ENCODE results near the gene LRPPRC. TPM values are rescaled to one million over a fixed set of nuclear protein-coding genes. Genes with fewer than 3 reads are reported as not detected.

The LRPPRC gene
- total RNA-seq, 4 donors from 2014 or later = 35.7 to 65.0 (median 53.2) TPM

GRCh38 chr2:43943323-43943722, 52.5 kb downstream of the LRPPRC start:
- intact Hi-C loops (cut with DNase I) = no loop called here
- H3K9me3 ChIP-seq = no peaks in the 10 kb centered on the region
- DNase-seq = no peak
- H3K27me3 ChIP-seq = no peaks in the 10 kb centered on the region
- no peak overlapping the region for H3K4me3 ChIP-seq
- 86 to 89% methylated on average over 1 of the region's 1 CpG for WGBS, 2 donors
- H3K4me1 ChIP-seq = no peaks in the 10 kb centered on the region
- H3K36me3 ChIP-seq = peaks cover 0 to 89% (median 11%) of the 10 kb centered on the region in 3 donors
- TF ChIP-seq, protein P1, sequence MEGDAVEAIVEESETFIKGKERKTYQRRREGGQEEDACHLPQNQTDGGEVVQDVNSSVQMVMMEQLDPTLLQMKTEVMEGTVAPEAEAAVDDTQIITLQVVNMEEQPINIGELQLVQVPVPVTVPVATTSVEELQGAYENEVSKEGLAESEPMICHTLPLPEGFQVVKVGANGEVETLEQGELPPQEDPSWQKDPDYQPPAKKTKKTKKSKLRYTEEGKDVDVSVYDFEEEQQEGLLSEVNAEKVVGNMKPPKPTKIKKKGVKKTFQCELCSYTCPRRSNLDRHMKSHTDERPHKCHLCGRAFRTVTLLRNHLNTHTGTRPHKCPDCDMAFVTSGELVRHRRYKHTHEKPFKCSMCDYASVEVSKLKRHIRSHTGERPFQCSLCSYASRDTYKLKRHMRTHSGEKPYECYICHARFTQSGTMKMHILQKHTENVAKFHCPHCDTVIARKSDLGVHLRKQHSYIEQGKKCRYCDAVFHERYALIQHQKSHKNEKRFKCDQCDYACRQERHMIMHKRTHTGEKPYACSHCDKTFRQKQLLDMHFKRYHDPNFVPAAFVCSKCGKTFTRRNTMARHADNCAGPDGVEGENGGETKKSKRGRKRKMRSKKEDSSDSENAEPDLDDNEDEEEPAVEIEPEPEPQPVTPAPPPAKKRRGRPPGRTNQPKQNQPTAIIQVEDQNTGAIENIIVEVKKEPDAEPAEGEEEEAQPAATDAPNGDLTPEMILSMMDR (IDR thresholded peaks at IDR 0.05) = no peak
- TF ChIP-seq POLR2A (IDR thresholded peaks at IDR 0.05) = no peak
- no peak overlapping the region for H3K27ac ChIP-seq

DNA sequence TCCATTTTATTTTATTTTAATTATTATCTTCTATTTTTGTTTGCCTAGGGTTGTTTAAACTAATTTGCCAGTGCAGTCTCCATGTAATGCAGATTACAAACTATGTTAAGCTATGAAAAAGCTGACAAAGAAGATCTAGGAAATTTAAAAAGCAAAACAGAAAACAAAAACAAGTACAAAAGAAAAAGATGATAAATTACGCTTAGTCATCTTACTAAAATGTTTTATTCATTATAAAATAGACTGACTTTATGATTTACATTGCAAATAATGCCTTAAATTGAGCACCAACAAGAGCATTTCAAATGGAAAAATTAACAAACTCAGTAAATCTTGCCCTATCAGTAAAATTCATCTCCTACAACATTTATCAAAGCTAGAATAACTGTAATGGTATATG, 52.9 kb downstream of the LRPPRC start:
- H3K4me3 ChIP-seq = no peak overlapping the region
- peaks cover 0 to 88% (median 11%) of the 10 kb centered on the region in 3 donors for H3K36me3 ChIP-seq
- DNase-seq = no peak
- H3K27me3 ChIP-seq = no peaks in the 10 kb centered on the region
- TF ChIP-seq, protein P1 (IDR thresholded peaks at IDR 0.05) = no peak
- no peak for TF ChIP-seq POLR2A (IDR thresholded peaks at IDR 0.05)
- intact Hi-C loops (cut with DNase I) = no loop called here
- no peaks in the 10 kb centered on the region for H3K9me3 ChIP-seq
- H3K27ac ChIP-seq = no peak overlapping the region
- no peaks in the 10 kb centered on the region for H3K4me1 ChIP-seq
- 96 to 100% methylated on average over 1 of the region's 1 CpG for WGBS, 2 donors

DNA sequence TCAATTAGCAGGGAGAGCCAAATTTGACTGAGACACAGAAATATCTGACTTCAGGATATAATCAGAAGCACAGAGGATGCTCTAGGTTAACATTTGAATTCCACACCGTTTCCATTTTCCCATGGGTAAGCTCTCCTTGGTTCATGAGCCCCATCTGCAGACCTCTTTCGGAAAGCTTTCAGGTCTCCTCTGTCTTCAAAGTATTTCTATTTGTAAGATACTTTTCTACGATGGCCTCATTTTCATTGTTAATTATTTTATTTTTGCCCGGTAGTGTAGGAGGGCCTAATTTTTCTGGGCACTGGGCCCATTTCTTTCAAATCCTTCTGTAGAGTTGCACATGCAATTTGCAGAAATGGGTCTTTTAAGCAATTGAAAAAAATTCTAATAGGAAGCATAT, 53.8 kb downstream of the LRPPRC start:
- WGBS, 2 donors = 61 to 72% methylated on average over 4 of the region's 4 CpGs
- Histone ChIP-seq H3K36me3 (peaks cover 0 to 88% (median 8%) of the 10 kb centered on the region in 3 donors), H3K27me3 (no peaks in the 10 kb centered on the region), H3K9me3 (no peaks in the 10 kb centered on the region), H3K4me1 (no peaks in the 10 kb centered on the region), H3K4me3 (no peak overlapping the region), H3K27ac (no peak overlapping the region)
- DNase-seq = no peak
- intact Hi-C loops (cut with DNase I) = no loop called here
- TF ChIP-seq, protein P1 (IDR thresholded peaks at IDR 0.05) = no peak
- no peak for TF ChIP-seq POLR2A (IDR thresholded peaks at IDR 0.05)

GRCh38 chr2:43941359-43941758, 54.4 kb downstream of the LRPPRC start:
- no peak overlapping the region for H3K4me3 ChIP-seq
- no peaks in the 10 kb centered on the region for H3K9me3 ChIP-seq
- peaks cover 0 to 88% (median 8%) of the 10 kb centered on the region in 3 donors for H3K36me3 ChIP-seq
- H3K4me1 ChIP-seq = no peaks in the 10 kb centered on the region
- H3K27ac ChIP-seq = no peak overlapping the region
- intact Hi-C loops (cut with DNase I) = no loop called here
- TF ChIP-seq, protein P1 (IDR thresholded peaks at IDR 0.05) = no peak
- TF ChIP-seq POLR2A (IDR thresholded peaks at IDR 0.05) = no peak
- DNase-seq = no peak
- no peaks in the 10 kb centered on the region for H3K27me3 ChIP-seq
- WGBS, 2 donors = 63 to 67% methylated on average over 3 of the region's 3 CpGs

GRCh38 chr2:43939695-43940256, 56.0 kb downstream of the LRPPRC start:
- H3K4me3 ChIP-seq = no peak overlapping the region
- H3K36me3 ChIP-seq = peaks cover 0 to 80% (median under 1%) of the 10 kb centered on the region in 3 donors
- H3K4me1 ChIP-seq = no peaks in the 10 kb centered on the region
- no peaks in the 10 kb centered on the region for H3K9me3 ChIP-seq
- 90 to 92% methylated on average over 6 of the region's 6 CpGs for WGBS, 2 donors
- H3K27ac ChIP-seq = no peak overlapping the region
- intact Hi-C loops (cut with DNase I) = no loop called here
- no peak for DNase-seq
- no peaks in the 10 kb centered on the region for H3K27me3 ChIP-seq
- TF ChIP-seq, protein P1 (IDR thresholded peaks at IDR 0.05) = no peak
- TF ChIP-seq POLR2A (IDR thresholded peaks at IDR 0.05) = no peak
